ENCODE results near the gene ANKRD13D.
A peak's percentile ranks its signal among the peaks of the same experiment; 100 is the strongest.

DNA sequence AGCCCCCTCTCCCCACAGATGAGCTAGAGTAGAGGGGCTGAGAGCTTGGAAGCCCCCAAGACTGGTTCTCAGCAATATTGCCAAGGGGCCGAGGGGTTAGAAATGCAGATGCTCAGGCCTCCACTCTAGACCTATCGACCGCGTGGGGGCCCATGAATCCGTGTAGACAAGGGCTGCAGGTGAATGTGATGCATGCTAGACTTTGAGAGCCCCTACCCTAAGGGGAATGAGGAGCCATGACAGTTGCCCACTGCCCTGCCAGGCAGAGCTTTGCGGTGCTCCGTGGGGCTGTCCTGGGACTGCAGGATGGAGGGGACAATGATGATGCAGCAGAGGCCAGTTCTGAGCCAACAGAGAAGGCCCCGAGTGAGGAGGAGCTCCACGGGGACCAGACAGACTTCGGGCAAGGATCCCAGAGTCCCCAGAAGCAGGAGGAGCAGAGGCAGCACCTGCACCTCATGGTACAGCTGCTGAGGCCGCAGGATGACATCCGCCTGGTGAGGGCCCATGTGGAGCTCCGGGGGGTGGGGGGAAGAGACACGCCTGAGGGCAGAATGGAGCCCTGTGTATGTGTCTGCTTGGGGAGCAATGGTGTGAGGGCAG lies 15.5 kb downstream of the ANKRD13D start:
- TF ChIP-seq, protein P1, sequence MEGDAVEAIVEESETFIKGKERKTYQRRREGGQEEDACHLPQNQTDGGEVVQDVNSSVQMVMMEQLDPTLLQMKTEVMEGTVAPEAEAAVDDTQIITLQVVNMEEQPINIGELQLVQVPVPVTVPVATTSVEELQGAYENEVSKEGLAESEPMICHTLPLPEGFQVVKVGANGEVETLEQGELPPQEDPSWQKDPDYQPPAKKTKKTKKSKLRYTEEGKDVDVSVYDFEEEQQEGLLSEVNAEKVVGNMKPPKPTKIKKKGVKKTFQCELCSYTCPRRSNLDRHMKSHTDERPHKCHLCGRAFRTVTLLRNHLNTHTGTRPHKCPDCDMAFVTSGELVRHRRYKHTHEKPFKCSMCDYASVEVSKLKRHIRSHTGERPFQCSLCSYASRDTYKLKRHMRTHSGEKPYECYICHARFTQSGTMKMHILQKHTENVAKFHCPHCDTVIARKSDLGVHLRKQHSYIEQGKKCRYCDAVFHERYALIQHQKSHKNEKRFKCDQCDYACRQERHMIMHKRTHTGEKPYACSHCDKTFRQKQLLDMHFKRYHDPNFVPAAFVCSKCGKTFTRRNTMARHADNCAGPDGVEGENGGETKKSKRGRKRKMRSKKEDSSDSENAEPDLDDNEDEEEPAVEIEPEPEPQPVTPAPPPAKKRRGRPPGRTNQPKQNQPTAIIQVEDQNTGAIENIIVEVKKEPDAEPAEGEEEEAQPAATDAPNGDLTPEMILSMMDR (IDR thresholded peaks at IDR 0.05) = no peak
- TF ChIP-seq POLR2A (IDR thresholded peaks at IDR 0.05) = peak in 1 of 2 donors; percentile 11
